Measurements from ENCODE around the gene SLC26A11.
"Not testable (repeated sequence)": the region's sequence is repeated elsewhere in the genome, so short reads cannot be mapped to it uniquely, and the experiment has no call there.

SLC26A11 gene

GRCh38 chr17:80196652-80197051 is 23.6 kb upstream of the SLC26A11 start:
- DNase-seq = no peak

GRCh38 chr17:80198144-80198661 is 22.0 kb upstream of the SLC26A11 start:
- DNase-seq = no peak

- DNase-seq = not testable (repeated sequence)
These were observed 20.9 kb upstream of the SLC26A11 start for GRCh38 chr17:80199295-80199694.

- DNase-seq = no peak
These were observed 18.8 kb upstream of the SLC26A11 start for GRCh38 chr17:80201446-80201845.

- no peak for DNase-seq
These were observed 18.0 kb upstream of the SLC26A11 start for GRCh38 chr17:80202197-80202596.

- no peak for DNase-seq
These were observed 16.7 kb upstream of the SLC26A11 start for GRCh38 chr17:80203471-80203963.

GRCh38 chr17:80204626-80205468 is 15.4 kb upstream of the SLC26A11 start:
- DNase-seq = no peak

GRCh38 chr17:80205811-80206210 is 14.4 kb upstream of the SLC26A11 start:
- no peak for DNase-seq

GRCh38 chr17:80208050-80208449 is 12.2 kb upstream of the SLC26A11 start:
- no peak for DNase-seq

- DNase-seq = no peak
These were observed 10.5 kb upstream of the SLC26A11 start for GRCh38 chr17:80209765-80210164.

GRCh38 chr17:80210348-80211108 is 9.7 kb upstream of the SLC26A11 start:
- no peak for DNase-seq

GRCh38 chr17:80212109-80212508 is 8.1 kb upstream of the SLC26A11 start:
- DNase-seq = no peak

- DNase-seq = no peak
These were observed 7.7 kb upstream of the SLC26A11 start for GRCh38 chr17:80212511-80212910.

GRCh38 chr17:80212962-80213642 is 7.1 kb upstream of the SLC26A11 start:
- no peak for DNase-seq

GRCh38 chr17:80213643-80213975 is 6.6 kb upstream of the SLC26A11 start:
- DNase-seq = no peak

GRCh38 chr17:80214012-80214877 is 6.0 kb upstream of the SLC26A11 start:
- no peak for DNase-seq

GRCh38 chr17:80214878-80215210 is 5.4 kb upstream of the SLC26A11 start:
- DNase-seq = no peak

- DNase-seq = no peak
These were observed 3.5 kb upstream of the SLC26A11 start for GRCh38 chr17:80216473-80217456.

GRCh38 chr17:80217703-80218362 is 2.4 kb upstream of the SLC26A11 start:
- DNase-seq = no peak

GRCh38 chr17:80218391-80218790 is 1.8 kb upstream of the SLC26A11 start:
- no peak for DNase-seq
